ENCODE measurements around the gene KRTAP10-4. TPM values are rescaled to one million over a fixed set of nuclear protein-coding genes. Genes with fewer than 3 reads are reported as not detected.

Gene KRTAP10-4
- total and polyA plus RNA-seq, 2 experiments from 2014 or later = not detected

DNA sequence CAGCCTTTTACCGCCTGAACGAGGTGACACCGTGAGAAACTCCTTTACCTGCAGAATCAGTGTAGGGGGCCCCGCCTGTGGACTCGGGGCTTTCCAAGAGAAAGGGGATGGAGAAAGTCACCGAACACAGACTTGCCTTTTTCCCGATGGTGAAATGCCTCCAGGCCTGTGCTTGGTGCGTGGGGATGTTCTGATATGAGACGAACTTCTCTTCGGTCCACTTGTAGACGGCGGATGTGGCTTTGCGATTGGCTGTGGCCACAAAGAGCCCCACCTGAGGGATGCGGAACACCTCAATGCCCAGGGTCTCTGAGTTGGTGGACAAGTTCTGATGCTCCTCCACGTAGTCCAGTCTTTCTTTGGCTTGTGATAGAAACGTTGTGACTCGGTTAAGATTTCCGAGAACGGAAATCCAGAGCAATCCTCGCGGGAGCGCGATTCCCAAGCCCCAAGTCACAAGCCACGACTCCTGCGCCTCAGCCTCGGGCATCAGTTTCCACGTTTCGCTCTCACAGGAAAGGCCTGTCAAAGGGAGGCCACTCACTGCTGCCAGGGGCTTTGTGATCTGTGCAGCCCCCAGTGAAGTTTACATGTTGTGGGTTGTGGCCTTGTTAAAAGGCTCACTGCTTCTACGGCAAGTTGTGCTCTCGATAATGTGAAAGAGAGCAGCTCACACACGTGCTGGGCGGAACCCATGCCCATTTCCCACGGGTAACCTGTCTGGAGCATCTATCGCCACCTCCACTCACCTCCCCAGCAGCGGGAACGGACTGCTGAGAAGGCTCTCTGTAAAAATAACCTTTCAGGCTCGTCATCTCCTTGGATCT lies 46.2 kb upstream of the KRTAP10-4 start:
- DNase-seq (ENCODE audit: low spot score) = no peak
- Mint-ChIP-seq H3K36me3 (ENCODE audit: low read depth) (no peaks in the 10 kb centered on the region), H3K27ac (no peak overlapping the region), H3K4me1 (no peaks in the 10 kb centered on the region; the same call in 2 of the 3 replicates), H3K4me3 (no peak overlapping the region), H3K27me3 (ENCODE audit: insufficient read depth, low read depth, poor library complexity) (peaks cover 2% of the 10 kb centered on the region), H3K9me3 (no peaks in the 10 kb centered on the region; the same call in 2 of the 3 replicates)
- H3F3A ChIP-seq (replicated peaks; ENCODE audit: low read depth) = no peaks in the 10 kb centered on the region
- H3K36me3 ChIP-seq (ENCODE audit: insufficient read depth) = no peaks in the 10 kb centered on the region
- H3K27me3 ChIP-seq (ENCODE audit: insufficient read depth) = no peaks in the 10 kb centered on the region
- H2AFZ ChIP-seq = no peak overlapping the region
- 0 out of 2 replicates have a peak, but pooled peaks cover 2% of the 10 kb centered on the region for H3K9me2 ChIP-seq (ENCODE audit: insufficient read depth)
- H3K4me1 ChIP-seq (ENCODE audit: insufficient read depth) = no peaks in the 10 kb centered on the region
- H4K20me1 ChIP-seq (replicated peaks; ENCODE audit: insufficient read depth) = no peaks in the 10 kb centered on the region
- no peak overlapping the region for H3K27ac ChIP-seq (ENCODE audit: low read depth)
- no peak overlapping the region for H3K4me3 ChIP-seq
- H3K79me2 ChIP-seq (replicated peaks; ENCODE audit: insufficient read depth) = no peaks in the 10 kb centered on the region
- no peak for ATAC-seq
- no peak overlapping the region for H3K4me2 ChIP-seq
- no peak for TF ChIP-seq EZH2phosphoT487 (IDR thresholded peaks at IDR 0.05; ENCODE audit: unreplicated experiment)
- no peak for TF ChIP-seq POLR2AphosphoS5 (IDR thresholded peaks at IDR 0.05; ENCODE audit: low read depth)
- no peak for TF ChIP-seq REST (IDR thresholded peaks at IDR 0.05; ENCODE audit: unreplicated experiment)
- TF ChIP-seq CREB1 (CRISPR knock-in tag; IDR thresholded peaks at IDR 0.05; ENCODE audit: low read depth) = no peak
- no peak for TF ChIP-seq ZNF462 (CRISPR knock-in tag; IDR thresholded peaks at IDR 0.05)
- TF ChIP-seq ZNF331 (CRISPR knock-in tag; IDR thresholded peaks at IDR 0.05; ENCODE audit: low read depth) = no peak

All from GM23338 (cell line).